ENCODE data around the gene CASZ1.

CASZ1 gene

DNA sequence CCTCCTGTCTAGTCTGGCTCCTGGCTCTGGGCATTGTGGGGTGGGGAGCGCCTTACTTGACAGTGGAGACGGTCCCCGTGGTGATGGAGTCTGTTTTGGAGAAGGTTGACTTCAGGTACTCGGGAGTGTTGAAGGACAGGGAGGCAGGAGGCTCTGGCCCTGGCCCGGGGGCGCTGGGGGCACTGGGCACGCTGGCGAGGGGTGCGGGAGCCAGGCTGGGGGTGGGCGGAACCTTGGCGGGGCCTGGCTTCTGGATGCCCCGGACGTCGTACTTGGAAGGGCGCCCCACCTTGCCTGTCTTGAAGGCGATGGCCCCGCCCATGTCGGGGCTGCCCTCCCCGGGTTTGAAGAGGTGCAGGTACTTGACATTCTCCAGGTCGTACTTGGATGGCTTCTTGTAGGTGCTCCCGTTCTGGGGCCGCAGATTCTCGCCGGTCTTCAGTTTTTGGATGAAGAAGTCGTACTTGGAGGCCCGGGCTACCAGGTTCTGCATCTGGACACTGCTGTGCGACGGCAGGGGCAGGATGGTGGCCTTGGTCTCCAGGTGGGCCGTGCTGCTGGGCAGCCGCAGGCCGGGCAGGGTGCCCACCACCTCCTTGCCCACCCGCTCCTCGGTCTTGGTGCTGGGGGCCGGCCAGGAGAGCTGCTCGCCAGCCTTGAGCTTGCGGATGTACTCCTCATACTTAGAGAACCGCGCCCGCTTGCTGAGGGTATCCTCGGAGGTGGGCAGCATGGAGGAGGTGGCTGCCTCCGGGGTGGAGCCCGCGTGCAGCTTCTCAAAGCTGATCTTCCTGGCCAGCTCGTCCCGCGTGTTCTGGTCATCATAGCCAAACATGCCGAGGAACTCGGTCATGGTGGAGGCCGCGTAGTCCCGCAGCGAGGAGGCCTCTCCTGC lies 136.6 kb downstream of the CASZ1 start:
- Histone ChIP-seq H3K27ac (ENCODE audit: low read depth, low read length) (no peak overlapping the region), H3K4me3 (ENCODE audit: low read depth in 1 of 2, low read length in 2 of 2) (no peak overlapping the region), H3K4me1 (ENCODE audit: control insufficient read depth in 1 of 2, insufficient read depth in 2 of 2, low read length in 2 of 2) (no peaks in the 10 kb centered on the region), H3K9me3 (ENCODE audit: control insufficient read depth in 1 of 2, low read length in 2 of 2) (no peaks in the 10 kb centered on the region), H3K36me3 (ENCODE audit: control insufficient read depth in 1 of 2, insufficient read depth in 2 of 2, low read length in 2 of 2) (peaks cover 9 to 55% of the 10 kb centered on the region in 2 donors), H3K9ac (ENCODE audit: low read depth in 1 of 2, low read length in 2 of 2) (no peak overlapping the region), H3K27me3 (ENCODE audit: control insufficient read depth in 1 of 2, insufficient read depth in 2 of 2, low read length in 2 of 2) (no peaks in the 10 kb centered on the region)

DNA sequence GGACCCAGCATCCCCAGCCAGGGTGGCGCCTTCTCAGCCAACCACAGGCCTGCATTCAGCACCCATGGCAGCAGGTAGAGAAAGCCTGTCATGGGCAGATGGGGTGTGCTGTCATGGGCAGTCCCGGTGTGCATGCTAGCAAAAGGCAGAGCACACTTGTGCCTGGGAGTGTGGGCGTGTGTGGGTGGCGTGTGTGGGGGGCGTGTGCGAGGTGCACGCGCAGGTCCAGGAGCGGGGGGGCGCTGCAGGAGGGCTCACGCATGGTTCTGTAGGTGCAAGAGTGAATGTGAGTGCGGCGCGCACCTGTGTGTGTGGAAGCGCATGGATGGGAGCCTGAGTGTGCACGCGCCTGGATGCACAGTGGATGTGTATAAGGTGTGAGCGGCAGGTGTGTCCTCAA lies 137.2 kb downstream of the CASZ1 start:
- Histone ChIP-seq H3K36me3 (ENCODE audit: control insufficient read depth in 1 of 2, insufficient read depth in 2 of 2, low read length in 2 of 2) (peaks cover 13 to 57% of the 10 kb centered on the region in 2 donors), H3K27ac (ENCODE audit: low read depth, low read length) (no peak overlapping the region), H3K9ac (ENCODE audit: low read depth in 1 of 2, low read length in 2 of 2) (no peak overlapping the region), H3K9me3 (ENCODE audit: control insufficient read depth in 1 of 2, low read length in 2 of 2) (no peaks in the 10 kb centered on the region), H3K27me3 (ENCODE audit: control insufficient read depth in 1 of 2, insufficient read depth in 2 of 2, low read length in 2 of 2) (no peaks in the 10 kb centered on the region), H3K4me3 (ENCODE audit: low read depth in 1 of 2, low read length in 2 of 2) (no peak overlapping the region), H3K4me1 (ENCODE audit: control insufficient read depth in 1 of 2, insufficient read depth in 2 of 2, low read length in 2 of 2) (no peaks in the 10 kb centered on the region)

DNA sequence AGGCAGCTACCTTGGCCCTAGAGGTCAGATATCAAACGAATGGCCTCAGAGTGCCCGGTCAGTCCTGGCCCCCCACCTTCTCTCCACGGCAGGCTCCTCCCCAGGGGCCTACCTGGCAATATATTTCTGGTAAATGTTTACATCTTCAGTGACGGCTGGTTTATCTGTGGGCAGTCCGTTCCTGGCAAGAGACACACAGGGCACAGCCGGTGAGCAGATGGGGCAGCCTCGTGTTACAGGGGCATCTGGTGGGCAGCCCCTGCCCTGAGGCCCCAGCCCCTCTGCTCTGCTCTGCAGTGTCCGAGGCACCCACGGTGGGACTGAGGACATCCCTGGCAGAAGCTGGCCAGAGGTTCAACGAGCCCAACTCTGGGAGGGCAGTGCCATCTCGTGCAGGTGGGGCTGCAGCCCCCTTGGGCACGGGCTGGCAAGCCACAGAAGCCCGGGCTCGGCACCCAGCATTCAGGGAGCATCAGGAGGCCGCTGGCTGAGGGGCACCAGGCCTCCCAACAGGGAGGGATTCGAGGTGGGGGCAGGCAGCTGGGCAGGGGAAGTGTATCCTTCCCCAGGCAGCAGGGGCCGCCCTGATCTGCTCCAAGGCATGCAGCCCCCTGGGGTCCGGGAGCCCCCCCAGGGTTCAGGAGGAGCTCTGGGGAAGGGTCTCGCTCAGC lies 137.9 kb downstream of the CASZ1 start:
- no peaks in the 10 kb centered on the region for H3K4me1 ChIP-seq (ENCODE audit: control insufficient read depth in 1 of 2, insufficient read depth in 2 of 2, low read length in 2 of 2)

DNA sequence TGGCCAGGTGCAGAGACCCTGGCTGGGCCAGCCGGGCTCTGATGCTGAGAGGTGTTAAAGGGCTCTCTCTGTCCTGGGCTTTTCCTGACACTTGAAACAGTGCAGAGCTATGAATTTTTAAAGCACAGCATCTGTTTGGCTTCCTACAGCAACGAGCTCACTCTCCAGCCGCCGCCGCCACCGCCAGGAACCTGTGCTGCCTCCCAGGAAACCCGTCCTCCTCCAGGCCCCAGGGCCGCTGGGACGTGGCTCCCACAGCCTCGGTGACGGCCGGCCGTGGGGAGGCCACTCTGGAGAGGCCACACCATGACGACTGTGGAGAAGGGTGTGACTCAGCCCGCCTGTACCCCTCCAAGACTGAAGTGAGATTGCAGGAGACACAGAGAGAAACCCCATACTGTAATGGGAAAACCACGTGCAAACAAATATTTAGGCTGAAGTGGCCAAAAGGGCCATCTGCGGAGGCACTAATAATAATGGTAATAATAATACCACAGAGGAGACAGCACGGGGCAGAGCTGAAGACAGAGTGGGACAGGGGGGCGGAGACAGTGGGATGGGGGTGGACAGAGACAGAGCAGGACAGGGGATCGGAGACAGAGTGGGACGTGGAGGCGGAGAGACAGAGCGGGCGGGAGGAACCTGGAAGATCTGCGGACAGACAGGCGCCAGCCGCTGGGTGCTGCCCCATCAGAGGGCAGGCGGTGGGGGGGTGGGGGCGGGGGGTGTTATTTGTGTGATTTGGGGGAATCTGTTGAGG lies 139.2 kb downstream of the CASZ1 start:
- Histone ChIP-seq H3K4me3 (ENCODE audit: low read depth in 1 of 2, low read length in 2 of 2) (no peak overlapping the region), H3K4me1 (ENCODE audit: control insufficient read depth in 1 of 2, insufficient read depth in 2 of 2, low read length in 2 of 2) (no peaks in the 10 kb centered on the region), H3K9ac (ENCODE audit: low read depth in 1 of 2, low read length in 2 of 2) (no peak overlapping the region), H3K27me3 (ENCODE audit: control insufficient read depth in 1 of 2, insufficient read depth in 2 of 2, low read length in 2 of 2) (no peaks in the 10 kb centered on the region), H3K27ac (ENCODE audit: low read depth, low read length) (no peak overlapping the region), H3K9me3 (ENCODE audit: control insufficient read depth in 1 of 2, low read length in 2 of 2) (no peaks in the 10 kb centered on the region), H3K36me3 (ENCODE audit: control insufficient read depth in 1 of 2, insufficient read depth in 2 of 2, low read length in 2 of 2) (peaks cover 16 to 67% of the 10 kb centered on the region in 2 donors)

More for the DNA sequence above, 137.9 kb downstream of the CASZ1 start:
- Histone ChIP-seq H3K27ac (ENCODE audit: low read depth, low read length) (no peak overlapping the region), H3K4me3 (ENCODE audit: low read depth in 1 of 2, low read length in 2 of 2) (no peak overlapping the region), H3K9me3 (ENCODE audit: control insufficient read depth in 1 of 2, low read length in 2 of 2) (no peaks in the 10 kb centered on the region), H3K9ac (ENCODE audit: low read depth in 1 of 2, low read length in 2 of 2) (no peak overlapping the region), H3K27me3 (ENCODE audit: control insufficient read depth in 1 of 2, insufficient read depth in 2 of 2, low read length in 2 of 2) (no peaks in the 10 kb centered on the region), H3K36me3 (ENCODE audit: control insufficient read depth in 1 of 2, insufficient read depth in 2 of 2, low read length in 2 of 2) (peaks cover 16 to 64% of the 10 kb centered on the region in 2 donors)

DNA sequence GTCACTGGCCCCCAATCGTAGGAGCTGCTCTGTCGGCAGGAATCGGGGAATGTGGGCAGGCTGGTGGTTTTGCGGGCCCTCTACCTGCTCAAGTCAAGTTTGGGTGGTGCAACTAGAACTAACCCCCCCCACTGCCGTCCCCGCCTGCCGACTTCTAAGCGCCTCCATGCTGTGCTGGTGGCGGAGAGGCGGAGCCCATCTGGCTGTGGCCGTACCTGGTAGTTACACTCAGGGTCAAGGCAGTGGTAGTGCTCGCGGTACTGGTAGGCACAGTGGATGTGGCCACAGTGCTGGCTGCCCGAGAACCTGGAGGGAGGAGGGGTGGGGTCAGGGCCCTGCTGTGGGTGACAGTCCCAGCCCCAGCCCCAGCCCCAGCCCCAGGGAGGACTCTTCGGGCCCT lies 140.0 kb downstream of the CASZ1 start:
- H3K4me3 ChIP-seq (ENCODE audit: low read depth in 1 of 2, low read length in 2 of 2) = no peak overlapping the region
- peaks cover 16 to 69% of the 10 kb centered on the region in 2 donors for H3K36me3 ChIP-seq (ENCODE audit: control insufficient read depth in 1 of 2, insufficient read depth in 2 of 2, low read length in 2 of 2)
- H3K4me1 ChIP-seq (ENCODE audit: control insufficient read depth in 1 of 2, insufficient read depth in 2 of 2, low read length in 2 of 2) = no peaks in the 10 kb centered on the region
- H3K27ac ChIP-seq (ENCODE audit: low read depth, low read length) = no peak overlapping the region
- H3K27me3 ChIP-seq (ENCODE audit: control insufficient read depth in 1 of 2, insufficient read depth in 2 of 2, low read length in 2 of 2) = no peaks in the 10 kb centered on the region
- H3K9me3 ChIP-seq (ENCODE audit: control insufficient read depth in 1 of 2, low read length in 2 of 2) = no peaks in the 10 kb centered on the region
- no peak overlapping the region for H3K9ac ChIP-seq (ENCODE audit: low read depth in 1 of 2, low read length in 2 of 2)

DNA sequence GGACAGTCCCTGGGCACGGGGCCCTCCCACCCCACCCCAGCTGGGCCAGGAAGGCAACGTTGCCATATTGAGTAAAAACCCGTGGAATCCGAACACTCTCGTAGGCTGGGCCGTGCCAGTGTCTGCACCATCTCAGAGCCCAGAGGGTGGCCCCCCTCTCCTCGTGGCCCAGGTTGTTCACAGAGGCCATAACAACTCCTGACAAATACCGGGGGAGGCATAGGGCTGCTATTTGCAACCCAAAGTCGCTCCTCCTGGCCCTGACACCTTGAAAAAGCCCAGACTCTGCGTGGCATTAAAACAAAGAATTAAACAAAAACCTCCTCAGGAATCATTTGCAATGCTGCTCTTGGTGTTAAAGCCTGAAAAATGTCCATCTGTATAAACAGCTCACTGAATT lies 141.4 kb downstream of the CASZ1 start:
- Histone ChIP-seq H3K9me3 (ENCODE audit: control insufficient read depth in 1 of 2, low read length in 2 of 2) (no peaks in the 10 kb centered on the region), H3K4me3 (ENCODE audit: low read depth in 1 of 2, low read length in 2 of 2) (no peak overlapping the region), H3K27me3 (ENCODE audit: control insufficient read depth in 1 of 2, insufficient read depth in 2 of 2, low read length in 2 of 2) (no peaks in the 10 kb centered on the region), H3K36me3 (ENCODE audit: control insufficient read depth in 1 of 2, insufficient read depth in 2 of 2, low read length in 2 of 2) (peaks cover 16 to 65% of the 10 kb centered on the region in 2 donors), H3K4me1 (ENCODE audit: control insufficient read depth in 1 of 2, insufficient read depth in 2 of 2, low read length in 2 of 2) (no peaks in the 10 kb centered on the region), H3K27ac (ENCODE audit: low read depth, low read length) (no peak overlapping the region), H3K9ac (ENCODE audit: low read depth in 1 of 2, low read length in 2 of 2) (no peak overlapping the region)

DNA sequence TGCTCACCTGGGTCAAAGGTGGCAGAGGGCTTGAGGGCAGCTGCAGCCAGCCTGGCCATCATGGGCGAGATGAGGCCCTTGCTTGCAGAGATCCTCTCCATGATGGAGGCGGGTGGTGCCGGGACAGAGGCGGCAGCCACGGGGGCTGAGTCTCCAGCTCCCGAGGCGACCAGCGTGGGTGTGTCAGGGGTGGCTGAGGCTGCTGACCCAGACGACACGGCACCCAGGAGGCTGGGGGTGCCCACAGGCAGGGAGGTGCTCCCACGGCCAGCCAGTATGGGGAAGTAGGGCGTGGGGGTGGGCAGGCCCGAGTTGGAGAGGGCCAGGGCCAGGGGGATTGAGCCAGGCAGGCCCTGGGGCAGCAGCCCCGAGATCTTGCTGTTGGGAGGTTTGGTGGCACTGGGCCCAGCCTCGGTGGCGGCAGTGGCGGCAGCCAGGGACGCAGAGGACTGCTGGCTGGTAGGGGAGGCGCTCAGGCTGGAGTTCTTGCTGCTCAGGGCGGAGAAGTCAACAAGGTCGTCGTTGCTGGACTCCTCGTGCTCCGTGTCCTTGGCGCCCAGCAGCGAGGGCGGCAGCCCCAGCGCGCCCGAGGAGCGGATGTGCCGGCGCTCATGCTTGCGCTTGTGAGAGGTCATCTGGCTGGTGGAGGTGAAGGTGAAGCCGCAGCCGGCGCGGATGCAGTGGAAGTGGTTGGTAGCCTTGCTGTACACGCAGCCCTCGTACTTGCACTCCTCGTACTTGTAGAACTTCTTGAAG lies 142.9 kb downstream of the CASZ1 start:
- H3K4me1 ChIP-seq (ENCODE audit: control insufficient read depth in 1 of 2, insufficient read depth in 2 of 2, low read length in 2 of 2) = no peaks in the 10 kb centered on the region
- H3K36me3 ChIP-seq (ENCODE audit: control insufficient read depth in 1 of 2, insufficient read depth in 2 of 2, low read length in 2 of 2) = peaks cover 14 to 60% of the 10 kb centered on the region in 2 donors
- no peak overlapping the region for H3K27ac ChIP-seq (ENCODE audit: low read depth, low read length)

DNA sequence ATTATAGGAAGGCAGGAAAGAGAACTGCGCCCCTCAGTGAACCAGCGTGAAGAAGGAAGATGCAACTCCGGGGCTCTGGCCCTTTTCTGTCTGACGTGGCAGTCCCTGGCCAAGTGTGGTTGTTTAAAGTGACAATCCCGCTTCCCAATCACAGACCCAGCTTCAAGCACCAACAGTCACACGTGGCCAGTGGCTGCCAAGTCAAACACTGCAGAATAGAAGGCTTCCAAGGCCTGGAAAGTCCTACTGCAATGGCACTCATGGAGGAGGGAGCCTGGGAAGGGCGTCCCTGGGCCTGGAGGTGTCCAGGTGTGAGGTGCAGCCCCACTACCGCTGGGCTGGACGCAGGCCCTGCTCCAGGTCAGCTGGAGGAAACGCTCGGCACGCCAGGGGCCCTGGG lies 143.8 kb downstream of the CASZ1 start:
- Histone ChIP-seq H3K9ac (ENCODE audit: low read depth in 1 of 2, low read length in 2 of 2) (no peak overlapping the region), H3K4me1 (ENCODE audit: control insufficient read depth in 1 of 2, insufficient read depth in 2 of 2, low read length in 2 of 2) (no peaks in the 10 kb centered on the region), H3K4me3 (ENCODE audit: low read depth in 1 of 2, low read length in 2 of 2) (no peak overlapping the region), H3K36me3 (ENCODE audit: control insufficient read depth in 1 of 2, insufficient read depth in 2 of 2, low read length in 2 of 2) (peaks cover 11 to 59% of the 10 kb centered on the region in 2 donors), H3K27ac (ENCODE audit: low read depth, low read length) (no peak overlapping the region), H3K9me3 (ENCODE audit: control insufficient read depth in 1 of 2, low read length in 2 of 2) (no peaks in the 10 kb centered on the region), H3K27me3 (ENCODE audit: control insufficient read depth in 1 of 2, insufficient read depth in 2 of 2, low read length in 2 of 2) (no peaks in the 10 kb centered on the region)

More for the DNA sequence above, 142.9 kb downstream of the CASZ1 start:
- Histone ChIP-seq H3K27me3 (ENCODE audit: control insufficient read depth in 1 of 2, insufficient read depth in 2 of 2, low read length in 2 of 2) (no peaks in the 10 kb centered on the region), H3K9me3 (ENCODE audit: control insufficient read depth in 1 of 2, low read length in 2 of 2) (no peaks in the 10 kb centered on the region), H3K9ac (ENCODE audit: low read depth in 1 of 2, low read length in 2 of 2) (no peak overlapping the region), H3K4me3 (ENCODE audit: low read depth in 1 of 2, low read length in 2 of 2) (no peak overlapping the region)

DNA sequence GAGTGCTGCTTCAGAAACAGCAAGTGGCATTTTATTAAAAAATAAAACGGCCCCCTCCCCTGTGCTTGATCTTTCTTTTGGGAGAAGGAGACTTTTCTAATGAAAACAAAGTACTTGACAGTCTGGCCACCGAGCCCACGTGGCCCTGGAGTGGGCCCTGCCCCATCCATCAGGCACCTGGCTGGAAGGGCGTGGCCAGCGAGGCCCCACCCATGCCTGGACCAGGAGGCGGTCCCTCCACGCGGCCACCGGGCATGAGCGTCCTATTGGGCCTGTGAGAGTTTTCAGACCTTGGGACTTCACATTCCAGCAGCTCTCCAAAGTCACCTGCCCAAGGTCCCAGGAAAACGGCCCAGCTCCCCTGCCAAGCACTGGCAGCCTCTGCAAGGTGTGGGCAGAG lies 144.7 kb downstream of the CASZ1 start:
- Histone ChIP-seq H3K27ac (ENCODE audit: low read depth, low read length) (no peak overlapping the region), H3K4me1 (ENCODE audit: control insufficient read depth in 1 of 2, insufficient read depth in 2 of 2, low read length in 2 of 2) (no peaks in the 10 kb centered on the region), H3K9me3 (ENCODE audit: control insufficient read depth in 1 of 2, low read length in 2 of 2) (no peaks in the 10 kb centered on the region), H3K4me3 (ENCODE audit: low read depth in 1 of 2, low read length in 2 of 2) (no peak overlapping the region), H3K36me3 (ENCODE audit: control insufficient read depth in 1 of 2, insufficient read depth in 2 of 2, low read length in 2 of 2) (peaks cover 16 to 65% of the 10 kb centered on the region in 2 donors), H3K9ac (ENCODE audit: low read depth in 1 of 2, low read length in 2 of 2) (no peak overlapping the region), H3K27me3 (ENCODE audit: control insufficient read depth in 1 of 2, insufficient read depth in 2 of 2, low read length in 2 of 2) (no peaks in the 10 kb centered on the region)

Measured in duodenal mucosa (tissue), 2 donors.